ENCODE results near the gene CPN2. TPM values are rescaled to one million over a fixed set of nuclear protein-coding genes. Genes with fewer than 3 reads are reported as not detected.

The CPN2 gene
- total and polyA plus RNA-seq, 2 of the 8 experiments (the other 6 are each of a cell fraction or from before 2014, with no cell fraction given), result 0.03 TPM; not detected in 1

GRCh38 chr3:194333212-194333980 lies 17.7 kb downstream of the CPN2 start (continued):
- TF ChIP-seq CHD2 (IDR thresholded peaks at IDR 0.05; ENCODE audit: low read length) (no peak), RBBP5 (IDR thresholded peaks at IDR 0.05; ENCODE audit: borderline replicate concordance, low read depth, low read length) (0 out of 2 replicates have a peak, but pooled peaks have one; percentile 47), GTF2F1 (IDR thresholded peaks at IDR 0.05; ENCODE audit: borderline replicate concordance, low read depth, low read length) (no peak), GABPA (IDR thresholded peaks at IDR 0.05; ENCODE audit: borderline replicate concordance, insufficient read depth, low read length) (peak; percentile 41; the same call in 1 of the 2 replicates), ASH2L (IDR thresholded peaks at IDR 0.05; ENCODE audit: low read length) (peak; percentile 72), ATF3 (IDR thresholded peaks at IDR 0.05; ENCODE audit: insufficient read depth, low read depth, low read length) (0 out of 2 replicates have a peak, but pooled peaks have one; percentile 37), TAF7 (optimal IDR thresholded peaks at IDR 0.05; ENCODE audit: borderline replicate concordance, low read depth, low read length) (peak; percentile 71), TBP (IDR thresholded peaks at IDR 0.05; ENCODE audit: low read depth, low read length) (no peak), SRF (IDR thresholded peaks at IDR 0.05; ENCODE audit: low read depth, low read length) (no peak), RNF2 (IDR thresholded peaks at IDR 0.05; ENCODE audit: borderline replicate concordance, low read depth, low read length, missing control alignments, poor library complexity, severe bottlenecking) (peak; percentile 63), JUND (IDR thresholded peaks at IDR 0.05; ENCODE audit: low read length) (no peak), POU5F1 (IDR thresholded peaks at IDR 0.05; ENCODE audit: low read depth, low read length) (no peak), CREB1 (IDR thresholded peaks at IDR 0.05) (no peak; the same call in 1 of the 2 replicates), SIRT6 (IDR thresholded peaks at IDR 0.05; ENCODE audit: low read length) (no peak), NRF1 (IDR thresholded peaks at IDR 0.05; ENCODE audit: low read depth, low read length) (no peak), BCL11A (IDR thresholded peaks at IDR 0.05; ENCODE audit: low read depth in 2 of 2, low read length in 2 of 2) (no peak), TEAD4 (IDR thresholded peaks at IDR 0.05; ENCODE audit: low read depth, low read length) (no peak), EGR1 (IDR thresholded peaks at IDR 0.05; ENCODE audit: borderline replicate concordance, low read depth, low read length) (no peak), TAF1 (IDR thresholded peaks at IDR 0.05; ENCODE audit: low read depth, low read length) (no peak), HDAC6 (IDR thresholded peaks at IDR 0.05; ENCODE audit: low read depth, low read length) (no peak), SP1 (IDR thresholded peaks at IDR 0.05; ENCODE audit: low read depth, low read length) (no peak), SUZ12 (IDR thresholded peaks at IDR 0.05; ENCODE audit: low read length) (peak; percentile 46; the same call in 1 of the 2 replicates)

Data from H1 (cell line).